ENCODE results near the gene NDUFC2.
"Not testable (repeated sequence)": the region's sequence is repeated elsewhere in the genome, so short reads cannot be mapped to it uniquely, and the experiment has no call there.

NDUFC2 gene

DNA sequence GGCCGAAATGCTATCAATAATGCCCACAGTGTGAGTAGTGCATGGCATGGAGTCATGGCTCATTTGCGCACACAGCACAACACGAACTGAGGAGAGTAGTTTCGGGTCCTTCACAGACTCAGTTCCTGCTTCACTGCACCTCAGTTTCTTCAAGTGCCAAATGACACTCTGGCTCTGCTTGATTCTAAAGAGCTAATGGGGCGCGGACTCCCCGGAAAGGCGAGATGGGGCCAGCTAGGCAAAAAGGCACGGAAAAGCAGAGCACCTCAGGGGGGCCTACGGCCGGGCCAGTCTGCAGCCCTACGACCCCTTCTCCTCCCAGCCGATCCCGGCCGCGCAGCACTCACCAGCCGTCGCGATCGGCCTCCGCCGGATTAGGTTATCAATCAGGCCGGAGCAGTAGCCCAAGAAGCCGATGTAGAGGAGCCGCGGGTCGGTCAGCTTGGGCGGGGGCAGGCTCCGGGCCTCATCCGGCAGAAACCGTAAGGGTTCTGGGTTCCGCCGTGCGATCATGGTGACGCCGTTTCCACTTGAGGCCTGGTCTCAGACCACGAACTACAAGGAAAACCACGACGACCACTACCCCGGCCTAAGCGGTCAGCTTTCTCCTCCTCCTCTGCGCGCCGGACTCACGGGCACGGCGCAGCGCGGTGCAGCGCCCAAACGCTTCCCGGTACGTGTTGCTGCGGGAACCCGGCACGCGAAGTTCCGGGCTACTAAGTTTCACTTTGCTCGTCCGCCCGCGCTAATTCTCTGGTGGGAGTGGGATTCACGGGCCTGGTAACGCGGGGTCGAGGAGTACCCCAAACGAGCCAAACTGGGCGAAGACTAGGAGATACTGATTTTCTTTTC is at the start of gene NDUFC2:
Gene NDUFC2 (minus strand): TSS at position 631 of the 852 bp plus-strand sequence. CDS start 118 bp downstream, at position 513.
- peak; percentile 46 for DNase-seq

DNA sequence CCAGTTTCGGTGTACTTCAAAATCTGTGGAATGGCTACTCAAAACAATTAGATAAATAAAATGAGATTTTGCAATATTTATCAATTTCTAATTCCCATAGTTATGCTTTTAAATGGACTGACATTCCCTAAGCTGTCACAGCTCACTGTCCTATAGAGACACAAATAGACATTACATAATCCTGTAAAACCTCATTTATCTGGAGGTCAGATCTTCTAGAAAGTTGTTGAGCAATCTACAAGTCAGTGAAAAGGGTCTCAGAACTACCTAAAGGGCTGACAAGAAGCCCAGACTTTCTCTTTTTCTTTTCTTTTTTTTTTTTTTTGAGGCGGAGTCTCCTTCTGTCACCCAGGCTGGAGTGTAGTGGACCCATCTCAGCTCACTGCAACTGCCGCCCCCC is 47.7 kb upstream of the NDUFC2 start:
- no peak for DNase-seq

DNA sequence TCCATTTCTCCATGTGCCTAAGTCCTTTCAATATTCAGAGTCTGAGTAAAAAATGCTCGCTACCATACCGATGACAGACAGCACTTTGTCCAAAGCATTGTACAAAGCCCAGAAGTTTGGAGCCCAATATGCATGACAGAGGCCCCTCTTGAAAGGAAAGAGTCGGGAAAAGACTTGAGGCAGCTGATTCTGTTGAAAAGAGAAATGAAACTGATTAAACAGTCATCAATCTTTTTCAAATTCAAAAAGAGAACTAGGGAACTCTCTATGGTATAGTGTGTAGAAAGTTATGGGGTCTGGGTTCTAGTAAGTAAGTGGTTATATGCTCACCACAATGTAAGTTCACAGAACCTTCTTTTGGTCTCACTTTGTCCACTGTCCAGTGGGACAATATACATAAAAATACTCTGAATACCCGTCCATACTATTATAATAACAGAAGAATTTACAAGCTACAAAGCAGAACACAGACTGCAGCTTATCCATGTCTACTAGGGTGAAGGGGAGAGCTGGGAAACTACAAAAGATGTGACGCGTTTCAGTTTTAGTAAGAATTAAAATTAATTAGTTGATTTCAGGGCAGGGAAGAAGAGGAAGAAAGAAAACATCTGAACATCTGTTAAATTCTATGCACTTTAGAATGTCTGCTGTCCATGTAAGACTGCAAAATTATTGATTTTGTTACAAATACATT is 33.1 kb upstream of the NDUFC2 start:
- no peak for DNase-seq

DNA sequence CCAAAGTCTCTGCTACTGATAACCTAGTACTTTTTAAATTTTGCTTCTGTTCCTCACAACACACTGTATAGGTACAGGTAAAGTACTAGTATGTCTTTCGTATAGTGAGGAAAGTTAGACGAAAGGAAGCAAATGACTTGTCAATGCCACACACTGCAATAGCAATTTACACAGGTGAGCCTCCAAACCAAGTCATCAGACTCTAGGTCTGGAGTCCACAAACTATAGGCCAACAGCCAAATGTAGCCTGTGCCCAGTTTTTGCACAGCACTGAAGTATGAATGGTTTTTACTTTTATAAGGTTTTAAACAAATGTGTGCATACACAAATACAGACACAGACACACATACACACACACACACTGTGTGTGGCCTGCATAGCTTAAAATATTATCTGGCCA is 31.6 kb upstream of the NDUFC2 start:
- DNase-seq = no peak

DNA sequence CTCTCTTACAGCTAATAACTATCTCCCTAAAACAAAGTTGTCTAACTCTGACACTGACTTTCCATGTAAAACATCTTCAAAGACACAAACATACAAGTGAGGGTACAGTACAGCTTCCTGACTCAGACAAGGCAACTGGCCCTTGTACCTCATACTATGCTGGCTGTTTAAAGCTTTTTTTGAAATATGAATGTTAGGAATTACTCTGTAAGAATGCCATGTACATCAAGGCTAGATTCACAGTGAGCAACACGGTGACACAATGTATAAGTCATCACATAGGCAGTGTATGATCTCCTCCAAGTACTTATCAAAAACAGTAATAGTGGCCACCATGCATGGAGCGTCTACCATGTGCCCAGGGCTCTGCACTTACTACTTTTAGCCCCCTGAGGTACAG is 31.2 kb upstream of the NDUFC2 start:
- DNase-seq = no peak

DNA sequence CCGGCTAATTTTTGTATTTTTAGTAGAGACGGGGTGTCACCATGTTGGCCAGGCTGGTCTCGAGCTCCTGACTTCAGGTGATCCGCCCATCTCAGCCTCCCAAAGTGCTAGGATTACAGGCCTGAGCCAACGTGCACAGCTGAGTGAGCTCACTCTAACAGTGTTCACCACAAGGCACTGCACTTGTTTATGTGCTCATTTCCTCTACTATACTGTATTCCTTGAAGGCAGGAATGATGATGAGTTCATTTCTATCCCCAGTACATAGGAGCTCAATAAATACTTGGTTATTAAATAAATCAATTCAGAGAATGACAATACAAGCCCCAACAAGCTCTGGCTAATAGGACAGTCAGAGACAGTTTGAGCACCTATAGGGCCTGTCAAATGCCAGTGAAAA is 30.7 kb upstream of the NDUFC2 start:
- DNase-seq = no peak

DNA sequence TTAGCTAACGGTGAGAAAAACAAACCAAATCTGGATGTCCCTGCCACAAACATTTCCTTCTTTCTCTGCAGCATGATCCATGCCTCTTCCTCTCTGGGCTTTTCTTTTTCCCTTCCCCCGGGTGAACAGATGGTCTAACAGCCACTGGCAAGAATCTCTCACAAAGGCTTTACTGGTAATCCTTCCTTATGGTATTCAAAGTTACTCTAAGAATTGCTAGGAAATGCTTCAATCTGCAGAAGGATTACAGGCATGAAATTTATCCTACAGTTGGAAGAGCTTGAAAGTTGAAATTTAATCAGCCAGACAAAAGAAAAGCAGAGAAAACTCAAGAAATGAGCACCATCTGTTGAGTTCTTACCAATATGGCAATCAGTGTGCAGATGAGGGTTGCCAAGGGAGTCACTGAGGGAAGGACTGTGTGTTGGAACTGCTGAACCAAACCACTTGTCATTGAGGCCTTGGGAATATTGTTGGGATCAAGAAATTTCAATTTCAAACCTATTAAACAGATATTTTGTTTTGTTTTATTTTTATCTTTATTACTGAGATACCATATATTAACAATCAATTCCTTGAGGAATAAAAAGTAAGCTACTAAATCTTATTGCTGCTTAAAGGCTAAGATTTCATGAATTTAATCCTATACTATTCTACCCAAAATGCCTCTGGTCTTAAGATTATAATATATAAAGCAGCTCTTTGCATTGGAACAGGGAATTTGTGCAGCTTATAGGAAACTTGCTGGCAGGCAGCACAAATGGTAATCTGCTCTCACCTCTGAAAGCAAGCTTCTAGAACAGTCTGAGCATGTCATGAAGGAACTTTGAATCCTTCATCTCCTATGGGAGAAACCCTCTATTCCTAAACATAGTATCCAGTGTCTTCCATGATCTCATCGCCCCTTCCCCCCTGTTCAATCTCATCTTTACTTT is 29.7 kb upstream of the NDUFC2 start:
- DNase-seq = no peak

DNA sequence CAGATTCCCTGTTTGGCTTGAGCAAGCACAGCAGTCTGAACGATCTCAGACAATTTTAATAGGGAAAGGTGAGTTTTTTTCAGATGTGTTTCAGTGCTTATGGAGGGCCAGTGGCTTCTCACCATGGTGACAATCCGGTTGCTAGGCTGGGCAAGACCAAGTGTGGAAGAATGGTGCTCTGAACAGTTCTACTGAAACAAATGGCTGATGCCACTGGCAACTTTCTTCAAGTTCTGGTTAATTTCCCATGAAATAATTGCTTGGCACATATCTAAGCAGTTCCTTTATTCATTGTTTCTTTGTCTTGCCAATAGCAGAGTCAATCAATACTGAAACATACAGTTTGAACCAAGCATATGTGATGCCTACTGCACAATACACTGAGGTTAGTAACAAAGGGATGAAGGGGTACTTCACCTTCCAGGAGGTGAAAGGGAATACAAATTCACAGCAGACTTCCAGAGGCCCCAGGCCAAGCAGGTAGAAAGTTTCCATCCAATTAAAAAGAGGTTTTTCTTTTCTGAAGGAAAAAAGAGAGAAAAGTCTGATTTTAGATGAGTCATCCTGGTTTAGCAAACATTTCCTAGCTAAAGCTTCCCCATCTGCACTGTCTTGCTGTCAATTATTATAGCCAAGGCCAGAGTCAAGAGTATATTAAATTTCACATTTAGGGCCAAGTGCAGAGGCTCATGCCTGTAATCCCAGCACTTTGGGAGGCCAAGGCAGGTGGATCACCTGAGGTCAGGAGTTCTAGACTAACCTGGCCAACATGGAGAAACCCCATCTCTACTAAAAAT is 21.2 kb upstream of the NDUFC2 start:
- DNase-seq = peak; percentile 77

- DNase-seq = peak; percentile 59
These were observed 20.6 kb upstream of the NDUFC2 start for GRCh38 chr11:78100261-78100660.

GRCh38 chr11:78099666-78100065 is 20.0 kb upstream of the NDUFC2 start:
- peak; percentile 42 for DNase-seq

GRCh38 chr11:78097666-78098385 is 18.2 kb upstream of the NDUFC2 start:
- no peak for DNase-seq

- DNase-seq = no peak
These were observed 14.6 kb upstream of the NDUFC2 start for GRCh38 chr11:78094250-78094649.

- DNase-seq = not testable (repeated sequence)
These were observed 6.9 kb upstream of the NDUFC2 start for GRCh38 chr11:78086521-78087074.

- DNase-seq = no peak
These were observed 6.3 kb upstream of the NDUFC2 start for GRCh38 chr11:78085972-78086371.

DNA sequence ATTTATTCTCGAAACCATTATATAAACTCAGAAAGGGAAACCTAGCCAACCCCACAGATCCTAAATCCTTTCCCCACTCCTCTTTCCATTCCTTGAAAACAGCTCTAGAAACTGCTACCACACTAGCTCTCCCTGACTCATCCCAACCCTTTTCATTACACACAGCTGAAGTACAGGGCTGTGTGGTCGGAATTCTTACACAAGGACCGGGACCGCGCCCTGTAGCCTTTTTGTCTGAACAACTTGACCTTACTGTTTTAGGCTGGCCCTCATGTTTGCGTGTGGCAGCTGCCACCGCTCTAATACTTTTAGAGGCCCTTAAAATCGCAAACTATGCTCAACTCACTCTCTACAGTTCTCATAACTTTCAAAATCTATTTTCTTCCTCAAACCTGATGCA is 4.8 kb upstream of the NDUFC2 start:
- DNase-seq = not testable (repeated sequence)

GRCh38 chr11:78083021-78083420 is 3.4 kb upstream of the NDUFC2 start:
- no peak for DNase-seq

GRCh38 chr11:78082146-78082545 is 2.5 kb upstream of the NDUFC2 start:
- no peak for DNase-seq

GRCh38 chr11:78081583-78081982 is 1.9 kb upstream of the NDUFC2 start:
- no peak for DNase-seq

DNA sequence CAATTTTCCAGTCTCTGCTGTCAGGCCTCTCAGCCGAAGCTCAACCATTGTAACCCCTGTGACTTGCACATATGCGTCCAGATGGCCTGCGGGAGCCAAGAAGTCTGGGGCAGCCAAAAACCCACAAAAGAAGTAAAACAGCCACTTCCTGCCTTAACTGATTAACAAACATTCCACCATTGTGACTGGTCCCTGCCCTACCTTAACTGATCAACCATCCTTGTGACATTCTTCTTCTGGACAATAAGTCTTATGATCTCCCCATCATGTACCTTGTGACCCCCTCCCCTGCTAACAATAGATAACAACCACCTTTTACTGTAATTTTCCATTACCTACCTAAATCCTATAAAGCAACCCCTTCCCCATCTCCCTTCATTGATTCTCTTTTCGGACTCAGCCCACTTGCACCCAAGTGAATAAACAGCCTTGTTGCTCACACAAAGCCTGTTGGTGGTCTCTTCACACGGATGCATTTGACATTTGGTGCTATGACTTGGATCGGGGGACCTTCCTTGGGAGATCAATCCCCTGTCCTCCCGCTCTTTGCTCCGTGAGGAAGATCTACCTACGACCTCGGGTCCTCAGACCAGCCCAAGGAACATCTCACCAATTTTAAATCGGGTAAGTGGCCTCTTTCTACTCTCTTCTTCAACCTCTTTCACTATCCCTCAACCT is 1.3 kb upstream of the NDUFC2 start:
- DNase-seq = no peak

GRCh38 chr11:78080084-78080817 is 589 bp upstream of the NDUFC2 start:
- no peak for DNase-seq
